Heart left ventricle (tissue), 16 donors: ENCODE measurements around the gene ZFP36L1. TPM values are rescaled to one million over a fixed set of nuclear protein-coding genes. Genes with fewer than 3 reads are reported as not detected.

ENCODE experiments used
- ATAC-seq, 4 donors: fragments of 200-7000 bp; cut with Tn5 transposase; one replicate each; pipeline ENCODE4 v1.9.1; 2020 to 2022; ENCODE audit warnings: moderate library complexity in 4 of 4, mild to moderate bottlenecking in 3 of 4, moderate number of reproducible peaks in 1 of 4
- DNase-seq, 5 donors: peaks; one replicate each; pipeline ENCODE4 v3.0.0-alpha.2; 2020
- H3K27ac ChIP-seq, 12 donors: fragments of 200-600 bp; sonication (generic) in 4 of 12; one replicate each; pipeline versions ENCODE4 v1.5.0 to v1.8.0; 2016 to 2022; ENCODE audit warnings: mild to moderate bottlenecking in 2 of 12
- H3K27me3 ChIP-seq, 9 donors: fragments of 200-600 bp; sonication (generic) in 2 of 9; one replicate each; pipeline versions ENCODE4 v1.5.1 to v1.8.0; 2016 to 2022; ENCODE audit warnings: mild to moderate bottlenecking in 3 of 9
- H3K36me3 ChIP-seq, 9 donors: fragments of 200-600 bp; sonication (generic) in 2 of 9; one replicate each; pipeline versions ENCODE4 v1.5.0 to v1.8.0; 2018 to 2022; ENCODE audit warnings: mild to moderate bottlenecking in 2 of 9
- H3K4me1 ChIP-seq, 12 donors: fragments of 200-600 bp; sonication (generic) in 4 of 12; one replicate each; pipeline versions ENCODE4 v1.5.0 to v1.8.0; 2016 to 2022; ENCODE audit warnings: mild to moderate bottlenecking in 3 of 12
- H3K4me3 ChIP-seq, 12 donors: fragments of 200-600 bp; sonication (generic) in 4 of 12; one replicate each; pipeline versions ENCODE4 v1.5.0 to v1.8.0; 2017 to 2022; ENCODE audit warnings: mild to moderate bottlenecking in 9 of 12, moderate library complexity in 4 of 12
- H3K9me3 ChIP-seq, 12 donors: fragments of 200-600 bp; sonication (generic) in 4 of 12; one replicate each; pipeline versions ENCODE4 v1.5.0 to v1.8.0; 2016 to 2022; ENCODE audit warnings: mild to moderate bottlenecking in 1 of 12
- CTCF ChIP-seq, 12 donors: fragments of 200-600 bp; sonication (generic) in 4 of 12; IDR thresholded peaks; one replicate each; pipeline versions ENCODE4 v1.5.0 to v1.8.0; 2018 to 2022; ENCODE audit warnings: antibody characterized with exemption in 12 of 12, mild to moderate bottlenecking in 5 of 12
- POLR2A ChIP-seq, 2 donors: fragments of 450-650 bp; IDR thresholded peaks; one replicate each; pipeline ENCODE4 v1.6.1; 2017; ENCODE audit warnings: antibody characterized with exemption in 2 of 2, mild to moderate bottlenecking in 2 of 2, moderate library complexity in 2 of 2
- WGBS, 4 donors: extraction: QIAGEN DNeasy Blood & Tissue Kit in 2 of 4; methylation state at CpG; one replicate each; pipeline versions ENCODE4 v1.1.5 to v1.1.7; 2013 to 2018; 5-methylcytosine and 5-hydroxymethylcytosine counted together
- intact Hi-C, 10 donors: fragments of 100-400 bp; cut with DNase I; formaldehyde crosslinking; loops; one replicate each; pipeline versions ENCODE4 v1.11.1 to v1.14.2; 2022
- polyA plus RNA-seq, 2 donors: library from polyadenylated mRNA; stranded (reverse); fragments of 200-250 nt; gene quantifications; one replicate each; pipeline ENCODE4 v1.2.3, GENCODE V29; 2013
- total RNA-seq, 9 donors: library from RNA; depleted of rRNA in 2 of 9; stranded (reverse); fragments of >200 nt in 2 of 9; fragmentation: NEBNext Ultra II Directional in 3 of 9; extraction: Animal tissue kit (Norgen Biotek cat#: 25700) in 3 of 9; gene quantifications; one replicate each; pipeline versions ENCODE4 v1.1.0 to v1.2.4, GENCODE V29; 2016 to 2023
- donor health status: ischemic (EF 13 %, LVEDD 7.1; RV severe dilation, severe dysfunction).
- donor health status: healthy with polysubstance abuse.
- donor health status: DM: no; HTN: yes; CAD: no.
- donor health status: DM: no; HTN: no; CAD: no.
- donor health status: ischemic (EF 25% LVEDD 6.9; RV normal size, moderate dysfunction).
- donor health status: ischemic (EF 25% LVEDD 5.7; RV mildly dilated, moderate dysfunction).
- donor health status: healthy.
- donor health status: DM: yes; HTN: yes; CAD: no.
- donor health status: ischemic (EF 35%, LVEDD 5.7; RV mildly dilated, moderate dysfunction).
- donor health status: nonischemic (EF 11% LVEDD 7.7; RV severe dilation, severe dysfunction).
- donor health status: DM: yes; HTN: yes; CAD: no.
- donor health status: PGD.
- donor health status: ischemic (EF 29% LVEDD 5.4; RV normal size, mild dysfunction).
- donor health status: nonischemic (EF 23%, LVEDD 6.1; RV moderate dilation, normal function).

Gene ZFP36L1
- total and polyA plus RNA-seq, 11 donors, result 21.2 to 183 (median 68.9) TPM

GRCh38 chr14:68814238-68814538 lies 21.3 kb upstream of the ZFP36L1 start:
- H3K36me3 ChIP-seq, result no peaks in the 10 kb centered on the region
- intact Hi-C loops, result loop anchor here in 5 of 10 donors (2.0 to 10.0 kb wide), 3 partner anchors 17 to 669 kb away; no protein-coding TSS in a partner anchor
- no peaks in the 10 kb centered on the region for H3K27me3 ChIP-seq
- peak overlapping the region; percentile 96 to 100 (median 98) for H3K27ac ChIP-seq
- peaks cover 0 to 58% (median 36%) of the 10 kb centered on the region in 12 donors for H3K4me1 ChIP-seq
- peak overlapping the region in 6 of 12 donors; percentile 5 to 70 (median 26) for H3K4me3 ChIP-seq
- TF ChIP-seq POLR2A (IDR thresholded peaks at IDR 0.05) (no peak), CTCF (IDR thresholded peaks at IDR 0.05) (no peak)
- WGBS, 4 donors, result 33 to 58% (median 45%) methylated on average over 2 of the region's 2 CpGs
- DNase-seq (no peak), ATAC-seq (no peak)
- H3K9me3 ChIP-seq, result no peaks in the 10 kb centered on the region

- peak overlapping the region in 1 of 12 donors; percentile 70 for H3K4me3 ChIP-seq
- DNase-seq, result peak in 1 of 5 donors; percentile 18
- H3K4me1 ChIP-seq, result peaks cover 0 to 65% (median 36%) of the 10 kb centered on the region in 12 donors
- no peaks in the 10 kb centered on the region for H3K36me3 ChIP-seq
- ATAC-seq, result no peak
- H3K27me3 ChIP-seq, result no peaks in the 10 kb centered on the region
- 62 to 94% (median 73%) methylated on average over 5 of the region's 5 CpGs for WGBS, 4 donors
- H3K27ac ChIP-seq, result peak overlapping the region; percentile 96 to 100 (median 98)
- no peak for TF ChIP-seq POLR2A (IDR thresholded peaks at IDR 0.05)
- no peak for TF ChIP-seq CTCF (IDR thresholded peaks at IDR 0.05)
- no peaks in the 10 kb centered on the region for H3K9me3 ChIP-seq
- intact Hi-C loops, result loop anchor here in 1 of 10 donors (10.0 kb wide), 1 partner anchor 669 kb away; no protein-coding TSS in a partner anchor
These were observed 20.5 kb upstream of the ZFP36L1 start for GRCh38 chr14:68813318-68813838.

- Histone ChIP-seq H3K4me1 (peaks cover 4 to 77% (median 49%) of the 10 kb centered on the region in 12 donors), H3K27ac (peak overlapping the region in 5 of 12 donors; percentile 10 to 40 (median 38)), H3K36me3 (no peaks in the 10 kb centered on the region), H3K27me3 (no peaks in the 10 kb centered on the region), H3K4me3 (no peak overlapping the region), H3K9me3 (no peaks in the 10 kb centered on the region)
- intact Hi-C loops, result loop anchor here in 1 of 10 donors (10.0 kb wide), 1 partner anchor 666 kb away; no protein-coding TSS in a partner anchor
- no peak for TF ChIP-seq POLR2A (IDR thresholded peaks at IDR 0.05)
- no peak for TF ChIP-seq CTCF (IDR thresholded peaks at IDR 0.05)
- ATAC-seq (no peak), DNase-seq (peak in 2 of 5 donors; percentile 27 to 50)
- WGBS, 4 donors, result 84 to 89% (median 87%) methylated on average over 10 of the region's 10 CpGs
These were observed 18.3 kb upstream of the ZFP36L1 start for GRCh38 chr14:68811171-68811570.

GRCh38 chr14:68810173-68811153 lies 17.6 kb upstream of the ZFP36L1 start:
- ATAC-seq (no peak), DNase-seq (peak in 1 of 5 donors; percentile 13)
- Histone ChIP-seq H3K27me3 (no peaks in the 10 kb centered on the region), H3K27ac (peak overlapping the region in 6 of 12 donors; percentile 5 to 84 (median 38)), H3K9me3 (no peaks in the 10 kb centered on the region), H3K36me3 (no peaks in the 10 kb centered on the region), H3K4me1 (peaks cover 4 to 74% (median 42%) of the 10 kb centered on the region in 12 donors), H3K4me3 (no peak overlapping the region)
- no peak for TF ChIP-seq POLR2A (IDR thresholded peaks at IDR 0.05)
- TF ChIP-seq CTCF (IDR thresholded peaks at IDR 0.05), result no peak
- intact Hi-C loops, result loop anchor here in 1 of 10 donors (10.0 kb wide), 1 partner anchor 666 kb away; no protein-coding TSS in a partner anchor
- 84 to 97% (median 93%) methylated on average over 8 of the region's 8 CpGs for WGBS, 4 donors
